Esophagus muscularis mucosa (tissue), 3 donors: ENCODE measurements around the gene BAIAP2.

ENCODE experiments used
- POLR2A ChIP-seq: fragments of 450-650 bp; IDR thresholded peaks from one replicate; pipeline ENCODE4 v1.6.1; 2017; ENCODE audit warnings: antibody characterized with exemption, moderate library complexity, mild to moderate bottlenecking, low read depth
- TF ChIP-seq, protein P1 (sequence below), 3 experiments: fragments of 200-600 bp in 2 of 3; fragments of 450-650 bp in 1 of 3; sonication (generic) in 2 of 3; IDR thresholded peaks; one replicate each; pipeline ENCODE4 v1.5.1; 2017 to 2019; ENCODE audit warnings: antibody characterized with exemption in 3 of 3, mild to moderate bottlenecking in 2 of 3, moderate library complexity in 1 of 3

DNA sequence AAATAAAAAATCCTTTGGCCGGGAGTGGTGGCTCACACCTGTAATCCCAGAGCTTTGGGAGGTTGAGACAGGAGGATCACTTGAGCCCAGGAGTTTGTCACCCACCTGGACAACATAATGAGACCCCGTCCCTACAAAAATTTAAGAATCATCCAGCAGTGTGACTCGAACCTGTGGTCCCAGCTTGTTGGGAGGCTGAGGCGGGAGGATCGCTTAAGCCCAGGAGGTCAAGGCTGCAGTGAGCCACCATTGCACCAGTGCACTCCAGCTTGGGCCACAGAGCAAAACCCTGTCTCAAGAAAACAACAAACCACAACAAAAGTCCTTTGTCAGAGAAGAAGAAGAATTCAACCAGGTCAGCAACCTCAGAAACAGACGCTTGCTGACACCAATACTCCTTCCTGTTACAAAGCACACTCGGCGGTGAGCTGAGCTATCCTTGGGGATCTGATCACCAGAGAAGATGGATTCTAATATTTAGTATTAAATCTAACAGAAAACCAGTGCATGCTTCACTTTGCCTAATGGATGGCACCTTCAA lies 117.4 kb downstream of the BAIAP2 start:
- TF ChIP-seq POLR2A: no peak
- TF ChIP-seq, protein P1, sequence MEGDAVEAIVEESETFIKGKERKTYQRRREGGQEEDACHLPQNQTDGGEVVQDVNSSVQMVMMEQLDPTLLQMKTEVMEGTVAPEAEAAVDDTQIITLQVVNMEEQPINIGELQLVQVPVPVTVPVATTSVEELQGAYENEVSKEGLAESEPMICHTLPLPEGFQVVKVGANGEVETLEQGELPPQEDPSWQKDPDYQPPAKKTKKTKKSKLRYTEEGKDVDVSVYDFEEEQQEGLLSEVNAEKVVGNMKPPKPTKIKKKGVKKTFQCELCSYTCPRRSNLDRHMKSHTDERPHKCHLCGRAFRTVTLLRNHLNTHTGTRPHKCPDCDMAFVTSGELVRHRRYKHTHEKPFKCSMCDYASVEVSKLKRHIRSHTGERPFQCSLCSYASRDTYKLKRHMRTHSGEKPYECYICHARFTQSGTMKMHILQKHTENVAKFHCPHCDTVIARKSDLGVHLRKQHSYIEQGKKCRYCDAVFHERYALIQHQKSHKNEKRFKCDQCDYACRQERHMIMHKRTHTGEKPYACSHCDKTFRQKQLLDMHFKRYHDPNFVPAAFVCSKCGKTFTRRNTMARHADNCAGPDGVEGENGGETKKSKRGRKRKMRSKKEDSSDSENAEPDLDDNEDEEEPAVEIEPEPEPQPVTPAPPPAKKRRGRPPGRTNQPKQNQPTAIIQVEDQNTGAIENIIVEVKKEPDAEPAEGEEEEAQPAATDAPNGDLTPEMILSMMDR (IDR thresholded peaks at IDR 0.05): no peak
